BE2C (cell line): ENCODE results near the gene C12orf54.
"Not testable (repeated sequence)": the region's sequence is repeated elsewhere in the genome, so short reads cannot be mapped to it uniquely, and the experiment has no call there.

ENCODE experiments used
- DNase-seq: peaks from one replicate; pipeline ENCODE4 v3.0.0-alpha.2; 2020
- H3K27me3 ChIP-seq: fragments of 250-450 bp; sonication (Bioruptor Pico); 2 replicates; pipeline ENCODE4 v1.5.1; 2020; ENCODE audit warnings: mild to moderate bottlenecking
- H3K36me3 ChIP-seq: fragments of 250-450 bp; sonication (Bioruptor Pico); 2 replicates; pipeline ENCODE4 v1.5.1; 2020; ENCODE audit warnings: mild to moderate bottlenecking
- H3K4me1 ChIP-seq: fragments of 250-450 bp; sonication (Bioruptor Pico); 2 replicates; pipeline ENCODE4 v1.5.1; 2020
- H3K4me3 ChIP-seq: 2 replicates; pipeline ENCODE4 v1.5.1; 2011; ENCODE audit warnings: low read depth, low read length
- H3K9me3 ChIP-seq: fragments of 250-450 bp; sonication (Bioruptor Pico); 2 replicates; pipeline ENCODE4 v1.5.1; 2020
- CTCF ChIP-seq: IDR thresholded peaks from 2 replicates; pipeline ENCODE4 v1.5.1; 2012; ENCODE audit warnings: mild to moderate bottlenecking, low read depth, low read length

Gene C12orf54

DNA sequence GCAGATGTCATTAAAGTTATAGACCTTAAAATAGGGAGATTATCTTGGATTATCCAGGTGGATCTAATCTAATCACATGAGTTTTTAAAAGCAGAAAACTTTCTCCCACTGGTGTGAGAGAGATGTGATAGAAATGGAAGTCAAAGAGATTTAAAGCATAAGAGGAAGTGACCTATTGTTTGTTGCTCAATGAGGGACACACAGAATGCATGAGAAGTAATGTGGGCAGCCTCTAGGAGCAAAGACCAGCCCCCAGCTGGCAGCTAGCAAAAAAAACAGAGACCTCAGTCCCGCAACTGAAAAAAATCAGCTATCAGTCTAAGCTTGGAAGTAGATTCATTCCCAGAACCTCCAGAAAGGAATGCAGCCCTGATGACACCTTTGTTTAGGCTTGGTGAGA is 34.5 kb upstream of the C12orf54 start:
- Histone ChIP-seq H3K4me1 (no peaks in the 10 kb centered on the region), H3K9me3 (no peaks in the 10 kb centered on the region), H3K27me3 (no peaks in the 10 kb centered on the region), H3K36me3 (no peaks in the 10 kb centered on the region), H3K4me3 (no peak overlapping the region)
- DNase-seq: no peak
- TF ChIP-seq CTCF: no peak

- Histone ChIP-seq H3K9me3 (no peaks in the 10 kb centered on the region), H3K4me1 (no peaks in the 10 kb centered on the region), H3K36me3 (no peaks in the 10 kb centered on the region), H3K4me3 (no peak overlapping the region), H3K27me3 (no peaks in the 10 kb centered on the region)
- TF ChIP-seq CTCF: no peak
- DNase-seq: no peak
These were observed 30.9 kb upstream of the C12orf54 start for GRCh38 chr12:48451372-48451771.

- H3K9me3 ChIP-seq, H3K27me3 ChIP-seq, H3K36me3 ChIP-seq, H3K4me3 ChIP-seq, H3K4me1 ChIP-seq, DNase-seq: not testable (repeated sequence)
These were observed 29.3 kb upstream of the C12orf54 start for GRCh38 chr12:48452961-48453360.

GRCh38 chr12:48454667-48455066 is 27.6 kb upstream of the C12orf54 start:
- no peaks in the 10 kb centered on the region for H3K27me3 ChIP-seq
- DNase-seq: no peak
- 0 out of 2 replicates have a peak, but pooled peaks have one; percentile 6 for TF ChIP-seq CTCF

GRCh38 chr12:48455116-48455515 is 27.2 kb upstream of the C12orf54 start:
- DNase-seq: no peak

More at GRCh38 chr12:48454667-48455066, 27.6 kb upstream of the C12orf54 start:
- H3K9me3 ChIP-seq: no peaks in the 10 kb centered on the region
- H3K4me1 ChIP-seq: no peaks in the 10 kb centered on the region
- H3K36me3 ChIP-seq: no peaks in the 10 kb centered on the region
- no peak overlapping the region for H3K4me3 ChIP-seq

GRCh38 chr12:48459259-48459658 is 23.0 kb upstream of the C12orf54 start:
- Histone ChIP-seq H3K27me3 (no peaks in the 10 kb centered on the region), H3K4me1 (no peaks in the 10 kb centered on the region), H3K36me3 (no peaks in the 10 kb centered on the region), H3K9me3 (no peaks in the 10 kb centered on the region), H3K4me3 (no peak overlapping the region)
- no peak for DNase-seq
- TF ChIP-seq CTCF: no peak

More at GRCh38 chr12:48455116-48455515, 27.2 kb upstream of the C12orf54 start:
- Histone ChIP-seq H3K9me3 (no peaks in the 10 kb centered on the region), H3K36me3 (no peaks in the 10 kb centered on the region), H3K4me3 (no peak overlapping the region), H3K4me1 (no peaks in the 10 kb centered on the region), H3K27me3 (no peaks in the 10 kb centered on the region)
- TF ChIP-seq CTCF: no peak

- DNase-seq, H3K4me3 ChIP-seq, H3K36me3 ChIP-seq, H3K9me3 ChIP-seq, H3K4me1 ChIP-seq, H3K27me3 ChIP-seq: not testable (repeated sequence)
These were observed 13.3 kb upstream of the C12orf54 start for GRCh38 chr12:48469027-48469426.
